Activated CD4-positive, alpha-beta T cell treated with anti-CD3 and anti-CD28 coated beads, Interleukin-2, Interleukin-4, amounts not matched to agents 100 ng/mL and 50 ng/mL, durations not matched to agents 16 hours and 8 hours (primary cell): ENCODE data around the gene ERBIN.

Experiments
- DNase-seq: peaks from one replicate; pipeline ENCODE4 v3.0.0-alpha.2; 2020; ENCODE audit warnings: low spot score

ERBIN gene

DNA sequence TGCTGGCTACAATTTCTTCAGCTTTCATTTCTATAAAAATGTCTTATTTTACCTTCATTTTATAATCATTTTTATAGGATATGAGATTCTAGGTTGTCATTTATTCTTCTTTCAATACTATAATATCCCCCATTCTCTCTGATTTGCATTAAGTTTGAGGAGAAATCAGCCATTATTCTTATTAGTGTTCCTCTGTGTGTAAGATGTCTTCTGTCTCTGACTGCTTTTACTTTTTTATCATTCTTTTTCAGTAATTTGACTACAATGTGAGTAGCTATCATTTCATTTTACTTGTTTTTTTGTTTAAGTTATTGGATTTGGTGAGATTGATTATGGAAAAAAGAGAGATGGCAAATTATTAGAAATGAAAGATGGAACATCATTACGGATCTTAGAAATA, 204.1 kb downstream of the ERBIN start:
- no peak for DNase-seq
